Measurements from ENCODE around the gene ZNF587B. TPM values are rescaled to one million over a fixed set of nuclear protein-coding genes. Genes with fewer than 3 reads are reported as not detected.

ZNF587B gene
- total and polyA plus RNA-seq, 10 of the 15 experiments (the other 5 are each of a cell fraction or from before 2014, with no cell fraction given), result 4.1 to 33.9 (median 15.2) TPM

DNA sequence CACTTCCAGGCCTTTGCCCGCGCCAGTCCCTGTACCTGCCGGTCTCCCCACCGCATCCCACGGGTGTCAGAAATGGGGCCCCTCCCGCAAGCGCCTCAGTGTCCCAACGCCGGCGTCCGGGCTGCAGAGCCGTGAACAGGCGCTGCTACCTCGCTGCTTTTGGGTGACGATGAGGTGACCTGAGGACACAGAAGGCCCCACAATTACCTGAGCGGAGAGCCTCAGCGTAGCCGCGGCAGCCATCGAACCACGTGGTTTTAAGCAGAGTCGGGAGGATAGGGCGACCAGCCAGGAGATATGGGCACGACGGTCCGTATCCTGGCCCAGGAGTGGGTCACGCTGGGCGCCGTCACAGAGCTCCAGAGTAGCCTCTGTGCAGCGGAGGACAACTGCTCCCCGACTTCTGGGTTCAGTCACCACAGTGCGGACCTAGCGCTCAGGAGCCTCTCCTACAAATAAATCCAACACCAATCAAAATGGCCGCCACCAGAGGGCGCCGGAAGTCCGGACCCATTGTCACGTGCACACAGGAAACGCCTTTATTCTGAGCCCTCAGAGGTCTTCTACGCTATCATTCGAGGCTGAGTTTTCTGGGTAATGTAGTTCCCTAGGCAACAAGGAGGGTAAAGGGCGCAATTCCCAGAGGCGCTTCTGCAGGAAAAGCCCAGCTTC is 58.6 kb downstream of the ZNF587B start, which contains the start of gene ZNF814 (continued):
- TF ChIP-seq CUX1 (IDR thresholded peaks at IDR 0.05; ENCODE audit: insufficient replicate concordance, low read depth, low read length) (no peak), TARDBP (IDR thresholded peaks at IDR 0.05; ENCODE audit: borderline replicate concordance) (peak; percentile 83), RAD51 (IDR thresholded peaks at IDR 0.05) (peak; percentile 95), DPF2 (IDR thresholded peaks at IDR 0.05) (0 out of 2 replicates have a peak, but pooled peaks have one; percentile 4), ZBTB11 (CRISPR knock-in tag; IDR thresholded peaks at IDR 0.05) (peak; percentile 66), SIX5 (IDR thresholded peaks at IDR 0.05; ENCODE audit: low read depth, low read length, severe bottlenecking) (peak; percentile 81), EZH2 (IDR thresholded peaks at IDR 0.05; ENCODE audit: borderline replicate concordance, control insufficient read depth, low read depth, low read length) (no peak), RUNX3 (IDR thresholded peaks at IDR 0.05; ENCODE audit: low read length) (peak; percentile 33), ZNF207 (IDR thresholded peaks at IDR 0.05; ENCODE audit: borderline replicate concordance) (peak; percentile 49; the same call in 1 of the 2 replicates), ZNF24 (IDR thresholded peaks at IDR 0.05) (no peak), NR2F1 (conservative IDR thresholded peaks at IDR 0.05) (peak; percentile 50; the same call in 1 of the 2 replicates), ETV6 (conservative IDR thresholded peaks at IDR 0.05 in 1 of 2, IDR thresholded peaks at IDR 0.05 in 1 of 2; ENCODE audit: borderline replicate concordance in 1 of 2, low read depth in 1 of 2) (no peak), JUND (IDR thresholded peaks at IDR 0.05; ENCODE audit: low read depth, low read length) (no peak), KLF5 (IDR thresholded peaks at IDR 0.05; ENCODE audit: partially characterized antibody) (peak; percentile 32), PAX8 (IDR thresholded peaks at IDR 0.05) (no peak), SREBF1 (IDR thresholded peaks at IDR 0.05; ENCODE audit: low read length) (no peak), RELA (IDR thresholded peaks at IDR 0.05; ENCODE audit: borderline replicate concordance, partially characterized antibody) (peak; percentile 38), HDGF (IDR thresholded peaks at IDR 0.05) (no peak)
- TF ChIP-seq, protein P1, sequence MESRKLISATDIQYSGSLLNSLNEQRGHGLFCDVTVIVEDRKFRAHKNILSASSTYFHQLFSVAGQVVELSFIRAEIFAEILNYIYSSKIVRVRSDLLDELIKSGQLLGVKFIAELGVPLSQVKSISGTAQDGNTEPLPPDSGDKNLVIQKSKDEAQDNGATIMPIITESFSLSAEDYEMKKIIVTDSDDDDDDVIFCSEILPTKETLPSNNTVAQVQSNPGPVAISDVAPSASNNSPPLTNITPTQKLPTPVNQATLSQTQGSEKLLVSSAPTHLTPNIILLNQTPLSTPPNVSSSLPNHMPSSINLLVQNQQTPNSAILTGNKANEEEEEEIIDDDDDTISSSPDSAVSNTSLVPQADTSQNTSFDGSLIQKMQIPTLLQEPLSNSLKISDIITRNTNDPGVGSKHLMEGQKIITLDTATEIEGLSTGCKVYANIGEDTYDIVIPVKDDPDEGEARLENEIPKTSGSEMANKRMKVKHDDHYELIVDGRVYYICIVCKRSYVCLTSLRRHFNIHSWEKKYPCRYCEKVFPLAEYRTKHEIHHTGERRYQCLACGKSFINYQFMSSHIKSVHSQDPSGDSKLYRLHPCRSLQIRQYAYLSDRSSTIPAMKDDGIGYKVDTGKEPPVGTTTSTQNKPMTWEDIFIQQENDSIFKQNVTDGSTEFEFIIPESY (IDR thresholded peaks at IDR 0.05), result no peak

Measured in GM12878 (cell line).